Measurements from ENCODE around the gene ALOX5AP.
A peak's percentile ranks its signal among the peaks of the same experiment; 100 is the strongest.

The ALOX5AP gene

GRCh38 chr13:30735025-30735871, at the start of gene ALOX5AP:
TSS of gene ALOX5AP (plus strand) at chr13:30735543. CDS start at chr13:30735606, 63 bp downstream.
- peak; percentile 60 to 67 for DNase-seq

GRCh38 chr13:30685987-30686386, 49.4 kb upstream of the ALOX5AP start:
- DNase-seq, result no peak

GRCh38 chr13:30687601-30688000, 47.7 kb upstream of the ALOX5AP start:
- DNase-seq, result no peak

GRCh38 chr13:30689752-30690151, 45.6 kb upstream of the ALOX5AP start:
- no peak for DNase-seq

GRCh38 chr13:30690282-30691188, 44.8 kb upstream of the ALOX5AP start:
- peak; percentile 31 to 70 for DNase-seq

DNA sequence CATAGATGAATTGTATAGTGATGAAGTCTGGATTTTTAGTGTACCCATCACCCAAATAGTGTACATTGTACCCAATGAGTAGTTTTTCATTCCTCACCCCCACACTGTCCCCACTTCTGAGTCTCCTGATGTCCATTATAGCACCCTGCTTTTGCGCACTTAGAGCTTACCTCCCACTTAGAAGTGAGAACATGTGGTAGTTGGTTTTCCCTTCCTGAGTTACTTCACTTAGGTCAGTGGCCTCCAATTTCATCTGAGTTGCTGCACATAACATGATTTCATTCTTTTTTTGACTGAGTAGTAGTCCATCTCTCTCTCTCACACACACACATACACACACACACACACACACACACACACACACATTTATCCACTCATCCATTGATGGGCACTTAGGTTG, 43.2 kb upstream of the ALOX5AP start:
- no peak for DNase-seq

DNA sequence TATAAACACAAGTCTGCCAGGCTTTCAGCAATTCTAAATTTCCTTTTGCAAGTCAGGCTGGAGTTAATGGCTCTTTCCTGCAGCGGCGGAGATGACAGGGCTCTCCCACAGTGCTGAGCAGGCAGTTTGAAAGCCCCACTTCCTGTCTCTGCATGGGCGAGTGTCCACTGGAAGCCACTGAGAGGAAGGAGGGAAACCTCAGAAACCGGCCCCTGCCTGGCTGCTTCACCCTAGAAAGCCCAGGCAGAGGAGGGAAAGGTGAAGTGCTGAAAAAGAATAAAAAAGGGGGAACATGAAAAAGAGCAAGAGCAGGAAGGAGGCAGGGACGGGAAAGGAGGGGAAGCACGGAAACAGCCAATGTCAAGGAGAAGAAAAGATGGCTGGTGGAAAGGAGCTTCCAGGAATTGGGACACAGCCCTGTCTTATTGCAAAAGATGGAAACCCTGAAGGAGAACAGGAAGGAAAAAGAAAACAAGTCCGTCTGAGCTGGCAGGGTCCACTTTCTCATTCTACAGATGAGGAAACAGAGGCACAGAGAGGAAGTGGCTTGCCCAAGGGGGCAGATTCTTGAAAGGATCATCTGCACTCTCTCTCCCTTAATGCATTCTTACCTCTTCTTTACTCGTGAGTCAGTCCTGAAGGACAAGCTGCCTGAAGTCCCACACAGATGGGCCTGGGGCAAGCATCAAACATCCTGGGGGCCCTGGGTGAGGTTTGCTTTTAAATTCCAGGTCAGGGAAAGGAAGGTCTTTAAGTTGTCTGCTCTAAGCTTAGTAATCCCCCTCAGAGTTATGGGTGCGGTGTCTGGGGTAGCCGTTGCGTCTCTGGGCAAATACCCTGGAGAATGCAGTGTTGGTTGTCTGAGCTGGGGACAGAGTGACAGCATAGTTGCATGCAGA, 38.8 kb upstream of the ALOX5AP start:
- peak in 1 of 2 donors; percentile 20 for DNase-seq

GRCh38 chr13:30697177-30697953, 38.0 kb upstream of the ALOX5AP start:
- no peak for DNase-seq

DNA sequence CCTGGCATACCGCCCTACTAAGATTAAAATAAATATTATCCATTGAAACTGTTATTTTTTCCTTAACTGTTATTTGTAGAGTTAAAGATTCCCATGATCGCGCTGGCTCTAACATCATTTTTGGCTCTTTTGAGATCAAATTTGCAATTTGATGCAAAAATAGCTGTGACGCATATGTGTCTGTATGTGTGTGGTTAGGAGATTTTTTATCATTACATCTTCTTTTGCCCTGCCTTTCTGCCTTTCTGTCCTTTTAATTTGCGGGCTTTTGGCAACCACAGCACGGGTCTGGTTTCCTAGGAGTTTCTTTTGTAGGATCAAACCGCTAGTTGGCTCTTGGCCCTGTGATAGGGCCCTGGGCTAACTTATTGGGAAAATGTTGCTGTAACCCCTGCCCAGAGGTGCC, 37.3 kb upstream of the ALOX5AP start:
- DNase-seq, result no peak

- no peak for DNase-seq
These were observed 36.8 kb upstream of the ALOX5AP start for GRCh38 chr13:30698488-30699005.

DNA sequence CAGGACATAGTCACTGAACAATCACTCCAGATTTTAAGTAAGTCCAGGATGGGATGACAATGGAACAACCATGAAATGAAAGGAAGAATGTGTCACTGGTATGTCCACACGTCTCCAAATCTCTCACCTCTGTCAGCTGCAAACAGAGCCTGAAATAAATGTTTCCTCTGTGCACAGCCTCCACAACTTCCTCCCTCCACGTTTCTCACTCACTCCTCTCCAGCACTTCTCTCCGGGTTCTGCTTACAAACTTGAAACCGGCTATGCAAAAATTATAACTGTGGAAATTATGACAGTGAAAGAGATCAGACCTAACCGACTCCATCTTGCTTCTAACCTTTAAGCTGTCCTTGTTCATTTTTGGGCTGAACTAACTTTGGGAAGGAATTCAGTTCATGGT, 35.0 kb upstream of the ALOX5AP start:
- no peak for DNase-seq

DNA sequence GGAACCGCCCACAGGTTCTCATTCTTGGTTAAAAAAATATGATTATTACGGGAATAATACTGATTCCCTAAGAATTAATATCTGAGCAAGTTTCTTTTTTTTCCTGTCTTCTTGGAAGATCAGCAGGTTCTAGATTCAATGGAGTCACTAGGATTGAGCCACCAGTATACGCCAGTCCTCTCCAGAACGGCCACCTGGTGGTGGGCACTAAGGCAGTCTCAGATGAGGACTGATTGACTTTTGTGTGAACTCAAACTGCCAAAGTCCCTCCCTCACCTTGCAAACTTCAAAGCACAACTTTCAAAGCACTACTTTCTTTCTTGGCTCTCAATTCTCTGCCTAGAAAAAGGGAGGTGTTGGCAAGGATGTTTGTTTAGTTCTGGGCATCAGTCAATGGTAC, 33.3 kb upstream of the ALOX5AP start:
- no peak for DNase-seq

DNA sequence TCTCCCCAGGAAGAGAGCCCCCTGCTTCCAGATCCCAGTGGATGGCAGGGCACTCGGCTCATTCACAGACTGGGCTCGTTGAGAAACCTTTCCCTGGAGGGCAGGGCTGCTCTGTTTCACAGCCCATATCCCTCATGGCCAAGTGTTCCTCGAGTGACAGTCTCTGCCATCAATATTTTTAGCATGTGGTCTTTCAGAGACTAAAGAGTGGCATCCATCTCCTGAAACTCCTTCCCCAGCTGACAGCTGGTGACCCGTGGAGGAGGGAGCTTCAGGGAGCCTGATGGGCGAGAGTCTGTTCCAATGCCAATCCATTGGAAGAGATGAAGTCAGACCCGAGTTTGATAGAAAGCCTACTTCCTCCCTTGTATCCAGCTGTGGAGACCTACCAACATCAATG, 30.7 kb upstream of the ALOX5AP start:
- no peak for DNase-seq

DNA sequence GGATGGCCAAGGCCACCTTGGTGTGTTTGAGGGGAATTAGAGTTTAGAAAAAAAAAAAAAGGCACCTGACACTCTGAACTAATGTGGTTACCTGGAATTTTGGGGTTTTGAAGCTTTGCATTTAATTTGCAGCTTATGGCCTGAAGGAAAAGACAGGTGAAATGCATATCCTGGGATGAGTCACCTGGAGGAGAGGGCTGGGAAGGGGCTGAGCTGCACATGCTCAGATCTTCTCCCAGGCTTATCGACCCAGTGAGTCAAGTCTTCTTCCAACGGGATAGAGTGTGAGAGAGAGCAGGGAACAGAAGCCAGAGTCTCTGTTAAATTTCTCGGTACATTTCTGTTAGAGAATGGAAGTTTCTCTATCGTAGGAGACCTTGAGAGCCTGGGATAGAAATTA, 29.7 kb upstream of the ALOX5AP start:
- DNase-seq, result no peak

DNA sequence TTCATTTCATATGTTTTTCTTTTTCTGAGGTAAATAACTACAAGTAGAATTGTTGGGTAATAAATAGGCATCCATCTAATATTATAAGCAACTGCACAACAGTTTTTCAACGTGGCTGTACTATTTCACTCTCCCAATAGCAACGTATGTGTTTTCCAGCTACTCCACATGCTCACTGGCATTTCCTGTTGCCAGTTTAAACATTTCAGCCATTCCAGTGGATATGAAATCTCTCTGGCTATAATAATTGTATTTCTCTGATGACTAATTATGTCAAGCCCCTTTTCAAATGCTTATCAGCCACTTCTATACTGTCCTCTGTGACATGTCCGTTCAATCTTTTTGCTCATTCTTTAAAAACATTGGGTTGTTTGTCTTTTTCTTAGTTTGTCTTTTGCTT, 26.8 kb upstream of the ALOX5AP start:
- no peak for DNase-seq

GRCh38 chr13:30710442-30710841, 24.9 kb upstream of the ALOX5AP start:
- DNase-seq, result no peak

DNA sequence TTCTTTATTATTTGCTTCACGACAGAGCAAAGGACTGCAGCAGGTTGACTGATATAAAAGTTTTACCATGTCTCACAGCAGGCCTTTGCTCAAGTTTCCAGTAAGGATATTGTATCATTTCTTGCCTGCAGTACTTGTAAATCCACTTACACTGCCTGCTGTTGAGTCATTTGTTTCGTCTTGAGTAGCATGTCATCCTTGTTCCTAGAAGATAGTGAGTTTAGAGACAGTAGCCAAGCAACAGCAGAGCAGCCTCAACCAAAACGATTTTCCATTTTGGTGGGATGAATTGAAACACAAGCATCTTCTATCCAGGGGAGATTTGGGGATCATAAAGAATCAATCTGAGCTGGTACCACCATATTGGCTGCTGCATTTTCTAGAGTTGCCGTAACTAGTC, 24.0 kb upstream of the ALOX5AP start:
- DNase-seq, result no peak

GRCh38 chr13:30711837-30712236, 23.5 kb upstream of the ALOX5AP start:
- DNase-seq, result no peak

GRCh38 chr13:30712536-30713532, 22.5 kb upstream of the ALOX5AP start:
- peak; percentile 26 to 80 for DNase-seq

- peak in 1 of 2 donors; percentile 63 for DNase-seq
These were observed 20.5 kb upstream of the ALOX5AP start for GRCh38 chr13:30714629-30715371.

All from CD4-positive, alpha-beta T cell treated with Interleukin-4 for 1 hour (primary cell).